SKM-1 treated with dmso at 0.1 percent for 144 hours (cell line): ENCODE results near the gene KCTD5.

Source experiments
- DNase-seq: peaks from one replicate; lab custom pipeline; 2025; ENCODE audit not compliant: unreplicated experiment; lab: John Stamatoyannopoulos, UW

KCTD5 gene

DNA sequence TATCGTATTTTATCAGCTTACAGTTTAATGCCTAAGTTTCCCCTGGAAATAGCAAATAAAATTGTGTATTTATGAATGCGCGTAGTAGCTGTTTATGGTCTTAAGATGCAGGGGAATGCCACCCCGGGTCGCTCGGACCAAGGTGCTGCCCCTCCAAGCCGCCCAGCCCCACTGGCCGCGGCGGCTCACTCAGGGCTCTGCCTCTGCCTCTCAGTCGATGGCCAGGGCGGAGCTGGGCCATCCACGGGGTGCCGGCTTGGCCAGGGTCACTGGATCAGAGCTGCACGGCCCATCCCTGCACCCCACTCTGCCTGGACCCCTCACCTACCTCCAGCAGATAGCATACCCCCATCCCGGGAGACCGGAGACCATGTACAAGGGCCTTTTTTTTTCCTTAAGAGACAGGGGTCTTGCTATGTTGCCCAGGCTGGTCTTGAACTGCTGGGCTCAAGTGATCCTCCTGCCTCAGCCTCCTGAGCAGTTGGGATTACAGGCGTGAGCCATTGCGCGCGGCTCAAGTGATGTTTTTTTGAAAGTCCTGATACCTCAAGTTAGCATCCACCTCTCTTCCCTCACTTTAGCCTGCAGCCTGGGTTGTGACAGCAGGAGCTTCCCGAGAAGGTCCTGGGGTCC is 26.7 kb downstream of the KCTD5 start:
- no peak for DNase-seq

DNA sequence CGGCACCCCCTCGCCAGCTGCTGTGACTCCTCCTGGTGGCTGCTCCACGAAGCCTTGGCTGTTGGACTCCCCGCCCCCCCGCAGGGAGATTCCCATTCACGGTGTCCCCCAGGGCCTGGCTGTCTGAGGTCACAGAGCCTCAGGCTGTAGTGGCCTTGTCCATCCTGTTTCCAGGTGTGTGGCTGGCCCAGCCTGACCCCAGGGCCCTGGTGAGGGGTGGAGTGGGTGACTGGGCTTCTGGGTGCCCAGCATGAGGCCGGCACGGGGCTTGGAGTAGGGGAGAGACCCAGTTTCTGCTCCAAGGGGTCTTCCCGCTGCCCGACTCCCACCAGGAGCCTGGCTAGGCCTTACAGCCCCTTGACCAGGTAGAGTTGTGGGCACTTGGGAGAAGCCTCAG is 27.3 kb downstream of the KCTD5 start:
- no peak for DNase-seq

DNA sequence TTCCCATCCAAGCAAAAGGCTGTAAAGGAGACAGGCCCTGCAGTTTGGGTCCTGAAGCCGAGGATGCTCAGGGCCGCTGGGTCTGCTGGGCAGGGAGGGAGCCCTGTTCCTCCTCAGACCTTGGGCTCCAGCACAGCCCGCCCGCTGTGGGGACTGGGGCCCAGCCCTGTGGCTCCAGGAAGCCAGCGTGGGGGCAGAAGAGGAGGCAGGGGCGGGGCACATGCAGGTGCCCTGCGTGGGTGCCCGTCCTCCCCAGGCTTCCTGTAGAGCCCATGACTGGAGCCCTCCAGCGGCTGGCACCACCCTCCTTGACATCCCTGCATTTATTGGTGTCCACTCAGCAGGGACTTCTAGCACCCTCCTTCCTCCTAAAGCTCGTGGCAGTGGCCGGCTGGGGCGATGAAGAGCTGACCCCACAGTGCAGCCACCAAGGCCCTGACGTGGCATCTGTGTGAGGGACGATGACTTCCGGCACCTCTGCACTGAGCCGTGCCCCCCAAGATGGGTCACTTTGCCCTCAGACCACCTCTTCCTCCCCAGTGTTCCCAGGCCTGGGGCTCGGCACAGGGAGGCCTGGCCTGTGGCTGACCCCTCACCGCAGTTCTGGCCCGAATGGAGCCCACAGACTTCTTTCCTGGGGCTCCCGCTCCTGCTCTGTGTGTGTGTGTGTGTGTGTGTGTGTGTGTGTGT is 27.8 kb downstream of the KCTD5 start:
- DNase-seq: no peak

DNA sequence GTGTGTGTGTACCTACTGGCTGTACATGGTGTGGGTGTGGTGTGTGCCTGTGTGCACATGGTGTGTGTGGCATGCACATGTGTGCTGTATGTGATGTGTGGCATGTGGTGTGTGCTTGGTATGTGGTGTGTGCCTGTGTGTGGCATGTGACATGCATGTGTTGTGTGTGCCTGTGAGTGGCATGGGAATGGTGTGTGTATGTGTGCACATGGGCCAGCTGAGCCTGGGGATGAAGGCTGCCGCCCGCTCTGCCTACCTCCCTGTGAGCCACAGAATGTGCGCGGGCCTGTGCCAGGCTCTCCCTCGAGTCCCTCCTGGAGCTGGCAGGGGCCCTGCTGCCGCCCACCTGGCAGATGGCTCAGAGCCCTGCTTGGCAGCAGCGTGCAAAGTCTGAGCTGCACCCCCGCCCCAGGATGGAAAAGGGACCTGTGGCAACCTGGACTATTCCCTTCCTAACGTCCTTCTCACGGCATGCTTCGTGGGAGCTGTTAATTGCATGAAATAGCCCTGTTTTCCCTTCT is 28.4 kb downstream of the KCTD5 start:
- DNase-seq: no peak

DNA sequence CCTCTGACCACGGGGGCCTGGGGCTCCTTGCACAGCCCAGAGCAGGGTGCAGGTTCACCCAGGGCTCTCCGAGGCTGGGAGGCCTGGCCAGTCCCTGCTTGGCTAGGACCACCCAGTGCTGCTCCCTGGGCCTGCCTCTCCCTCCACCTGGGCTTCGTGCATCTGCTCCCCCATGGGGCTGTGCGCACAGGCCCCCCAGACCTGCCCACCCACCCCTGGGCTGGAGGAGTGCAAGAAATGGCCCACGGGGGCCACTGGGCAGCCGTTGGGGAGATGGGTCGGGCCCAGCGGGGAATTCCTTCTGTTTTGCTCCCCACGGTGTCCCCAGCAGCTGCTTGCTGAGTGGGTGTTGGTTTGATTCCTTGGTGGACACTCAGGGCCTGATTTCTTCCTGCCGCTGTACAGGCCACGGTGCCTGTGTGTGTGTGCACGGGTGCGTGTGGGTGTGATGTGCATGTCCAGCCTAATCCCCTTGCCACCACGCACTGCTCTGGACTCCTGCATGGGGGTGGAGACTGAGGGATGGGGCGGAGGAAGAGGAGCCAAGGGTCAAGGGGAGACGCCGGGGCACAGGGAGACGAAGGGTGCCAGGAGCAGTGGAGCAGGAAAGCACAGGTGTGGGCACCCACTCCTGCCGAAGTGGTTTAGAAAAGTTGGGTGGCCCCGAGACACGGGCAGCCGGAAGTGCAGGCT is 29.2 kb downstream of the KCTD5 start:
- no peak for DNase-seq

- no peak for DNase-seq
Observed at GRCh38 chr16:2712063-2712441, 29.7 kb downstream of the KCTD5 start.

- DNase-seq: no peak
Observed at GRCh38 chr16:2712546-2712945, 30.2 kb downstream of the KCTD5 start.

DNA sequence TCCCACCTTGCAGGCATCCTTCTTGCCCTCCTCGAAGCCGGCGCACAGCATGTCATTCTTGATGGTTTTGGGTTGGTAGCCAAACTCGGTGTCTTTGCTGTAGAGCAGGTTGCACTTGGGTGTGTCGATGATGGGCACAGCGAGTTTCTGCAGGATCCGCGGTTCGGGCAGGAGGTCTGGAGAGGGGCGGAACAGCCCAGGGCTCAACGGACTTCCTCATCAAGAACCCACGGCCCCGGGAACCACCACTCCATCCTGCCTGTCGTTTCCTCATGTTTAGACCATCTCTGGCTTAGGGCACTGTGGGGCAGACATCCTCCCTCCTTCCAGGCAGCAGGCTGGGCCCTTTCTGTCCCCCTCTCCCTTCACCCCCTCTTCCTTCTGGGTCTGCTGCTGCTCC is 31.2 kb downstream of the KCTD5 start:
- peak; percentile 3 for DNase-seq

DNA sequence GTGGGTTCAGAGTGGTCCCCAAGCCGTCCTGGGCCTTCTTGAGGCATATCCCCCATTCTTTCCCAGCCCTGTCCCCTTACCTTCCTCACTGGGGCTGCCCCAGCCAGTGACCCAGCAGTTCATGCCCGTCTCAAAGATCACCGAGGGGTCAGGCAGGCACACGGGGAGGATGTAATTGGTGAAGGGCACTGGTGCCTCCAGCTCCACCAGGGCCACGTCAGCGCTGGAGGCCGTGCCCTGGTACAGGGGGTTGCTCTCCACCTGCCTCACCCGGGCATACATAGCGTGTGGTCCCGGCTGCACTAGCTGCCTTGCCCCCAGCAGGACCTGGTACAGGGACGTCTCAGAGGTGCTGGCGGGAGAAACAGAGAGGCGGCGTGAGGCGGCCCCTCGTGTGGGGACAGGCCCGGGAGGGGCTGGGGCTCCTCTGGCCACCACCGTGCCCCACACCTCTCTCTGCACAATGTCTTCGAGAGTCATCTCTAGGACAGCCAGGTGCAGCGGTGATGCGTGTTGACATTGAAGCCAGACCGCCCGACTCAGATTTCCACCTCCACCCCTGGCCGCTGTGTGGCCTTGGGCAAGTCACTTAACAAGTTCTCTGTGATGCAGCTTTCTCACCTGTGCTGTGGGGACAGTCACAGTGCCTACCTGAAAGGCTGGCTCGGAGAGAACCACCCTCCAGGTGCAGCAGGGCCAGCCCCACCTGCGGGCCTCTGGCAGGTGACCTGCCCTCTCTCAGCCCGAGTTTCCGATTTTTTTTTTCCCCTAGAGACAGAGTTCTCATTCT is 31.9 kb downstream of the KCTD5 start:
- no peak for DNase-seq

DNA sequence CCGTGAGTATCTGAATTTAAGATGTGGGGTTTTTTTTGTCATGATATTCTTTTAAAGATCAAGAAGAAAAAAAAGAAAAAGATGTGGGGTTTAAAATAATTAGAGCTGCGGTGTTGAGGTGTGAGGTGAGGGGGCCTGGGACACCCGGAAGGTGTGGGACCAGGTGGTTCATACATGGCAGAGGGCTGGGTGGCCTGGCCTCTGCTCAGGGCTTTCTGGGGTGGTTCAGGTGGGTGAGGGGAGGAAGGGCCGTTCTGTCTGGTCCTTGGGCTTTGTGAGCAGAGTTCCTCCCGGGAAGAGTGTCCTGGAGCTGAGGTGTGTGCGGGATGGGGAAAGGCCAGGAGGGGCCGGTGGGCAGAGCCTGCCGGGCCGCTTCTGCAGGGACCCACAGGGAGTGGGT is 32.7 kb downstream of the KCTD5 start:
- no peak for DNase-seq

DNA sequence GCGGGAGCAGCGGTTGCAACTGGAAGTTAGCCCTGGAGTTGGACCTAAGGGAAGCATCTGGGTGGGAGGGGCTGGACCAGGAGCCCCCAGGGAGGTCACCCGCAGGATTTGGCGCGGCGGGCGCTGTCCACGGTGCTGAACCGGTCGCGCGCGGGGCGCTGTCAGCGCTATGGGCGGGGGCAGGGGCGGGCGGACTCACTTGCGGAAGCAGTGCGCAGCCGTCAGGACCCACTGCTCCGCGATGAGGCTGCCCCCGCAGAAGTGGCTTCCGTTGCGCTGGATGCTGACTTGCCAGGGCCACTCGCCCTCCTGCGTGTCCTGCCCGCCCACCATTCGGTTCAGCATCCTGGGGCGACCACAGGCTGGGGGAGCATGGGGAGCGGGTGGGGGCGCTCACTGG is 33.2 kb downstream of the KCTD5 start:
- no peak for DNase-seq

DNA sequence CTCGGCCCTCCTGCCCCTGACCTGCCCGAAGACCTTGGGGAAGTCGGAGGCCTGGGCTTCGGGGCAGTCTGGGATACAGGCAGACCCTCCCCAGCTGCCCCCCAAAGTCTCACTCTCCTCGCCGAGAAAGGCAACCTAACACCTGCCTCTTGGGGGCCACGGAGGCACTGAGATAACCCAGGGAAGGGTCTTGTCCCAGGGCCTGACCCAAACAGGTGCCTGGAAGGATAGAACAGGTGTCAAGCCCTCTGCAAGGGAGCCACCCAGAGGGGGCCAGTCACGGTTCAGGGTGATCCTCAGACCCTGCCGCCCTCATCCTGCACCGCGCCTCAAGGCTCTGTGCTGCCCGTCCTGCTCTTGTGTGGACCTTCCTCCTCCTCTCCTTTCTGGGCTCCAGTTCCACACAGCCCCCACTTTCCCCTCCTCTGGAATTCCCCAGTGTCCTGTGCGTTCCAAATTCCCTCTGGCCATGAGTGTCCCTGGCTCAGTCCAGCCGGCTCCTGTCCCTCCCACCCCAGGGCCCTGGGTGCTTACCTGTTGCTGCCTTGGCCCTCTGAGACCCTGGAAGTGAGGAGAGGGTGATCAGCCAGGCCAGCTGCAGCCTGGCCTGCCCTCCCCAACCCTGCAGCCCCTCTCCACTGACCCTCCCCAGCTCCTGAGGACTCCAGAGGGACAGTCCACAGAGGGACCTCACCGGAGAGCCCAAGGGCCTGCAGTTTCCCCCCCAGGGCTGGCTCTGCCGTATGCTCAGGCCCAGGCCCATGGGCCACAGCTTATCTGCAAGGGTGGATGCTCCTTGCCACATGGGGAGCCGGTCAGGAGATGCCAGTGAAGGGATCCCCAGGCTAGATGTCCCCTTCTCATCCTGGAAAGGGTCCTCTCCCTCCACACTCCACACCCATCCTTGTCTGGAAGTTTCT is 33.9 kb downstream of the KCTD5 start:
- no peak for DNase-seq

GRCh38 chr16:2716948-2717347 is 34.6 kb downstream of the KCTD5 start:
- DNase-seq: no peak

DNA sequence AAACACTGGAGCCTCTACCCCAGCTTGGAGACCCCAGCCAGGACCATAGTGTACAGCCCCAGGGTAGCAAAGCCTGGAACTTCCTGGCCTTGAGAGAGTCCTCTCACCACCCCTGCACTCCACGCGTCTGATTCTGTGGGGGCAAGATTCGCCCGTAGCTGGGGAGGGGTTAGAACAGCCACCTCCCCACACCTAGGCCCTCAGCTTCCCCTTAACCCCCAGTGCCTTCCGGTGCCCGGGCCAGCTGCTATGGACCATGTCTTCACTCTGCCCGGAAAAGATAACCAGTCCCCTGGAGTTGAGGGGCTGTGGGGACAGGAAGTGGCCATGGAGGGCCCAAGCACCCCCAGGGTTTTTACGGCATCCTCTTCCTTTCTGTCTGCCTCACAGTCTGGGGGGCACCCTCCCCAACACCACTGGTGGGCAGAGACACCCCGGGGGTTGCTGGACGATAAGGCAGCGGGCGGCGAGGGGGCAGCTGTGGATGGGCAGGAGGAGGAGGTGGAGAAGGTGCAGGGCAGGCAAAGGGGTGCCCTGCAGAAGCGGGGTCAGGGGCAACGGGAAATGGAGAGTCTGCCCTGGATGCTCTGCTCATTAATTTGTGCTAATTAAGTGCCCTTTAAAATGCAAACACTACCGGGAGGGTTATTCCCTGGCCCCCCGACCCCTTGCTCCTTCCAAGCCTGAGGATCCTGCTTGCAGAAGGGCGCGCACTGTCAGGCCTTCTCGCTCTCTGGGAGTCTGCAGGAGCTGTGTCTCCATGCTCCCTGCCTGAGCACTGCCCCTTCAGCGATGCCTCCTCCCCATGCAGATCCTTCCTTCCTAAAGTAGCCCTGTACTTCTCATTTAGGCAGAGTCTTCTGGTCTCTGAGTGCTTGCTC is 35.3 kb downstream of the KCTD5 start:
- DNase-seq: no peak

GRCh38 chr16:2719328-2720063 is 37.2 kb downstream of the KCTD5 start:
- no peak for DNase-seq

- no peak for DNase-seq
Observed at GRCh38 chr16:2720064-2720457, 37.7 kb downstream of the KCTD5 start, which contains the start of gene PRSS27. Gene PRSS27 (minus strand): TSS chr16:2720224. CDS start chr16:2720160, 64 bp downstream.

DNA sequence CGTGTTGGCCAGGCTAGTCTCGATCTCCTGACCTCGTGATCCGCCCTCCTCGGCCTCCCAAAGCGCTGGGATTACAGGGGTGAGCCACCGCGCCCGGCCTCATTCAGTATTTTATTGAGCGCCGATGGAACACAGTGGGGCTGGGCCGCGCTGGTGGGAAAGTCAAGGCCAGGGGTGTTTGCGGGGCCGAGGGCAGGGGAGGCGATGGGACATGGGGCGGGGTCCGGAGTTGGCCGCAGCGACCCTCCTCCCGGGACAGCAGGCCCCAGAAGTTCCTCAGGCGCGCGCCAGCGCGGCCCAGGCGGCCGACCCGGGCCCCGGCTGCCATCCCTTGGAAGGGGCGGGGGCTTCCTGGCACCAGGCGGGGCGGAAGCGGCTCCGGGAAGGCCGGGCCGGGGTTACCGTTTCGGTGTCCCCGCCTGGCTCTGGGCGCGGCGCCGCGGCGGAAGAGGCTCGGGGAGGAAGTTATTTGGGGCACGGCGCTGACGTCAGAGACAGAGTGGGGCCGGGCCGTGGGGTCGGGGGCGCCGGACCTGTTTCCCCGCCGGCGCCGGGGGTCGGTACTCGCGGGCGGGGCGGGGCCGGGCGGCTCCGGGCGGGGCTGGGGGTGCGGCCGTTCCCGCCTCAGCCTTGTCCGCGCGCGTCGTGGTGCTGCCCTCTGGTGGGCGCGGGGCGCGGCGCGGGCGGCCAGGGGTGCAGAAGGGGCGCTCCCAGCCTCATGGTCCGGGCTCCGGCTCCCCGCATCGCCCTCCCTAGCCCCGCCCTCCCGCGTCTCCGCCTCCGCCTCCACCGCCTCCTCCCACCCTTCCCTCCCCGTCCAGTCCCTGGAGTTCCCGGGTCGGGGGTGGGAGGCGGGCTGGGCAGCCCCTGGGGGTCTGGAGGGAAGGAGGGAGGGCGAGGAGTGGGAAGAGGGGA is 38.7 kb downstream of the KCTD5 start:
- DNase-seq: peak; percentile 89
